H9 (cell line): ENCODE measurements around the gene KSR1. TPM values are rescaled to one million over a fixed set of nuclear protein-coding genes. Genes with fewer than 3 reads are reported as not detected.

ENCODE experiments used
- DNase-seq: peaks from one replicate; pipeline ENCODE4 v3.0.0-alpha.2; 2017
- H2AFZ ChIP-seq: one replicate; pipeline ENCODE4 v1.6.1; 2013; ENCODE audit warnings: mild to moderate bottlenecking, low read length, control low read depth, moderate library complexity
- H2AK5ac ChIP-seq: 2 replicates; pipeline ENCODE4 v1.6.1; 2013; ENCODE audit warnings: low read length, control low read depth, mixed read lengths; ENCODE audit not compliant: insufficient read length
- H2BK120ac ChIP-seq: one replicate; pipeline ENCODE4 v1.6.1; 2013; ENCODE audit warnings: low read depth, mild to moderate bottlenecking, low read length, control low read depth, inconsistent platforms; ENCODE audit not compliant: poor library complexity, severe bottlenecking
- H2BK12ac ChIP-seq: 2 replicates; pipeline ENCODE4 v1.6.1; 2013; ENCODE audit warnings: low read length, control low read depth, mixed read lengths, low read depth; ENCODE audit not compliant: insufficient read length
- H2BK15ac ChIP-seq: 2 replicates; pipeline ENCODE4 v1.6.1; 2013; ENCODE audit warnings: low read depth, low read length, control low read depth
- H2BK20ac ChIP-seq: one replicate; pipeline ENCODE4 v1.6.1; 2013; ENCODE audit warnings: low read depth, mild to moderate bottlenecking, low read length, control low read depth, inconsistent platforms; ENCODE audit not compliant: poor library complexity, severe bottlenecking
- H2BK5ac ChIP-seq: 2 replicates; pipeline ENCODE4 v1.6.1; 2013; ENCODE audit warnings: low read length, control low read depth, mixed read lengths; ENCODE audit not compliant: insufficient read length
- H3K14ac ChIP-seq: 2 replicates; pipeline ENCODE4 v1.6.1; 2013; ENCODE audit warnings: low read length, control low read depth; ENCODE audit not compliant: insufficient read depth
- H3K18ac ChIP-seq: 2 replicates; pipeline ENCODE4 v1.6.1; 2013; ENCODE audit warnings: low read depth, mild to moderate bottlenecking, mixed read lengths, low read length, control low read depth; ENCODE audit not compliant: insufficient read length
- H3K23ac ChIP-seq: 2 replicates; pipeline ENCODE4 v1.6.1; 2013; ENCODE audit warnings: low read length, control low read depth, mixed read lengths, low read depth; ENCODE audit not compliant: insufficient read length
- H3K23me2 ChIP-seq: 2 replicates; pipeline ENCODE4 v1.6.1; 2013; ENCODE audit warnings: low read depth, mild to moderate bottlenecking, mixed read lengths, low read length, control low read depth; ENCODE audit not compliant: insufficient read length, poor library complexity, severe bottlenecking
- H3K27ac ChIP-seq: 2 replicates; pipeline ENCODE4 v1.5.1; 2013; ENCODE audit warnings: low read length, control low read depth, mixed read lengths, low read depth; ENCODE audit not compliant: insufficient read length
- H3K27me3 ChIP-seq: 2 replicates; pipeline ENCODE4 v1.6.1; 2013; ENCODE audit warnings: low read length, control low read depth, inconsistent platforms; ENCODE audit not compliant: insufficient read depth
- H3K4ac ChIP-seq: 2 replicates; pipeline ENCODE4 v1.6.1; 2013; ENCODE audit warnings: low read depth, mild to moderate bottlenecking, control low read depth, inconsistent platforms, low read length, moderate library complexity
- H3K4me1 ChIP-seq: 2 replicates; pipeline ENCODE4 v1.6.1; 2013; ENCODE audit warnings: low read length, control low read depth, inconsistent platforms; ENCODE audit not compliant: insufficient read depth
- H3K4me2 ChIP-seq: 2 replicates; pipeline ENCODE4 v1.6.1; 2013; ENCODE audit warnings: low read length, control low read depth, mixed read lengths; ENCODE audit not compliant: insufficient read length, insufficient read depth
- H3K56ac ChIP-seq: 2 replicates; pipeline ENCODE4 v1.6.1; 2013; ENCODE audit warnings: low read depth, mild to moderate bottlenecking, mixed read lengths, low read length, control low read depth; ENCODE audit not compliant: insufficient read length
- H3K79me1 ChIP-seq: 2 replicates; pipeline ENCODE4 v1.6.1; 2013; ENCODE audit warnings: low read depth, mild to moderate bottlenecking, moderate library complexity, low read length, control low read depth, inconsistent platforms; ENCODE audit not compliant: insufficient read depth, poor library complexity, severe bottlenecking
- H3K79me2 ChIP-seq: 2 replicates; pipeline ENCODE4 v1.6.1; 2013; ENCODE audit warnings: low read length, control low read depth, inconsistent platforms; ENCODE audit not compliant: insufficient read depth
- H3K9ac ChIP-seq: 2 replicates; pipeline ENCODE4 v1.6.1; 2013; ENCODE audit warnings: low read length, control low read depth, mixed read lengths; ENCODE audit not compliant: insufficient read length; ENCODE audit errors: extremely low read depth
- H3K9me3 ChIP-seq: one replicate; pipeline ENCODE4 v1.6.1; 2013; ENCODE audit warnings: low read depth, low read length, inconsistent platforms; ENCODE audit not compliant: control insufficient read depth
- H3T11ph ChIP-seq: one replicate; pipeline ENCODE4 v1.6.1; 2013; ENCODE audit warnings: mild to moderate bottlenecking, low read length, control low read depth, inconsistent platforms
- H4K20me1 ChIP-seq: one replicate; pipeline ENCODE4 v1.6.1; 2013; ENCODE audit not compliant: control insufficient read depth, insufficient read length, insufficient read depth
- H4K5ac ChIP-seq: 2 replicates; pipeline ENCODE4 v1.6.1; 2013; ENCODE audit warnings: low read depth, mild to moderate bottlenecking, mixed read lengths, low read length, control low read depth; ENCODE audit not compliant: insufficient read length
- H4K8ac ChIP-seq: replicated peaks from 2 replicates; pipeline ENCODE4 v1.6.1; 2013; ENCODE audit warnings: low read length, control low read depth, mixed read lengths, low read depth; ENCODE audit not compliant: insufficient read length
- H4K91ac ChIP-seq: 2 replicates; pipeline ENCODE4 v1.6.1; 2013; ENCODE audit warnings: low read depth, mild to moderate bottlenecking, moderate library complexity, mixed read lengths, low read length, control low read depth; ENCODE audit not compliant: insufficient read length
- H3K27ac Mint-ChIP-seq, 3 experiments: 2 replicates in 2 of 3; 3 replicates in 1 of 3; pipeline ENCODE4 v1.8.0; 2020 to 2021; ENCODE audit warnings: mixed read lengths in 3 of 3, mild to moderate bottlenecking in 1 of 3, moderate library complexity in 1 of 3
- H3K27me3 Mint-ChIP-seq: 2 replicates; pipeline ENCODE4 v1.8.0; 2021; ENCODE audit warnings: low read depth, mild to moderate bottlenecking, moderate library complexity, mixed read lengths
- H3K36me3 Mint-ChIP-seq, 3 experiments: 2 replicates in 2 of 3; 3 replicates in 1 of 3; pipeline ENCODE4 v1.8.0; 2020 to 2021; ENCODE audit warnings: low read depth in 3 of 3, mixed read lengths in 3 of 3; ENCODE audit not compliant: insufficient read depth in 1 of 3
- H3K4me1 Mint-ChIP-seq, 2 experiments: 2 replicates each; pipeline ENCODE4 v1.8.0; 2020; ENCODE audit warnings: mixed read lengths in 2 of 2
- H3K4me3 Mint-ChIP-seq, 2 experiments: 2 replicates in 1 of 2; 3 replicates in 1 of 2; pipeline ENCODE4 v1.8.0; 2020 to 2021; ENCODE audit warnings: mild to moderate bottlenecking in 2 of 2, mixed read lengths in 2 of 2, moderate library complexity in 1 of 2
- H3K9me3 Mint-ChIP-seq, 2 experiments: 2 replicates in 1 of 2; 3 replicates in 1 of 2; pipeline ENCODE4 v1.8.0; 2020; ENCODE audit warnings: mild to moderate bottlenecking in 2 of 2, mixed read lengths in 2 of 2, moderate library complexity in 1 of 2
- WGBS: extraction: QIAGEN DNeasy Blood & Tissue Kit; methylation state at CpG from one replicate; pipeline ENCODE4 v1.1.7; 2013; ENCODE audit warnings: missing lambda C conversion rate, low lambda C conversion rate, mixed read lengths; ENCODE audit not compliant: insufficient read length; ENCODE audit errors: extremely low coverage; 5-methylcytosine and 5-hydroxymethylcytosine counted together
- total RNA-seq: library from RNA; stranded (reverse); gene quantifications from 2 replicates; pipeline ENCODE4 v1.2.1, GENCODE V29; 2021
- TF ChIP-seq, protein P1 (sequence below): fragments of 200-600 bp; sonication (generic); conservative IDR thresholded peaks from 3 replicates; pipeline ENCODE4 v1.8.0; 2021; ENCODE audit warnings: antibody characterized with exemption, mild to moderate bottlenecking

Gene KSR1
- total RNA-seq, 1 experiment from 2014 or later: 44.9 TPM

GRCh38 chr17:27567563-27567859 lies 111.3 kb downstream of the KSR1 start:
- Histone ChIP-seq H2BK12ac (no peak overlapping the region), H4K91ac (no peak overlapping the region), H2AFZ (no peak overlapping the region), H3K9ac (no peak overlapping the region), H3K56ac (no peak overlapping the region), H3K18ac (no peak overlapping the region), H4K20me1 (no peaks in the 10 kb centered on the region), H2BK20ac (no peak overlapping the region), H4K5ac (no peak overlapping the region), H3K27me3 (no peaks in the 10 kb centered on the region), H3K23ac (no peak overlapping the region), H3K79me1 (no peaks in the 10 kb centered on the region), H3K23me2 (no peaks in the 10 kb centered on the region), H3K4me2 (no peak overlapping the region), H2BK15ac (no peak overlapping the region), H4K8ac (no peak overlapping the region), H3K79me2 (no peaks in the 10 kb centered on the region), H2AK5ac (no peak overlapping the region), H3K9me3 (no peaks in the 10 kb centered on the region), H3K27ac (no peak overlapping the region), H2BK120ac (no peak overlapping the region), H2BK5ac (no peak overlapping the region), H3K4me1 (no peaks in the 10 kb centered on the region; the same call in 1 of the 2 replicates), H3T11ph (no peak overlapping the region), H3K14ac (peak overlapping the region; percentile 41; the same call in 1 of the 2 replicates), H3K4ac (no peak overlapping the region)
- TF ChIP-seq, protein P1, sequence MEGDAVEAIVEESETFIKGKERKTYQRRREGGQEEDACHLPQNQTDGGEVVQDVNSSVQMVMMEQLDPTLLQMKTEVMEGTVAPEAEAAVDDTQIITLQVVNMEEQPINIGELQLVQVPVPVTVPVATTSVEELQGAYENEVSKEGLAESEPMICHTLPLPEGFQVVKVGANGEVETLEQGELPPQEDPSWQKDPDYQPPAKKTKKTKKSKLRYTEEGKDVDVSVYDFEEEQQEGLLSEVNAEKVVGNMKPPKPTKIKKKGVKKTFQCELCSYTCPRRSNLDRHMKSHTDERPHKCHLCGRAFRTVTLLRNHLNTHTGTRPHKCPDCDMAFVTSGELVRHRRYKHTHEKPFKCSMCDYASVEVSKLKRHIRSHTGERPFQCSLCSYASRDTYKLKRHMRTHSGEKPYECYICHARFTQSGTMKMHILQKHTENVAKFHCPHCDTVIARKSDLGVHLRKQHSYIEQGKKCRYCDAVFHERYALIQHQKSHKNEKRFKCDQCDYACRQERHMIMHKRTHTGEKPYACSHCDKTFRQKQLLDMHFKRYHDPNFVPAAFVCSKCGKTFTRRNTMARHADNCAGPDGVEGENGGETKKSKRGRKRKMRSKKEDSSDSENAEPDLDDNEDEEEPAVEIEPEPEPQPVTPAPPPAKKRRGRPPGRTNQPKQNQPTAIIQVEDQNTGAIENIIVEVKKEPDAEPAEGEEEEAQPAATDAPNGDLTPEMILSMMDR: no peak
- no peak overlapping the region; a peak in 1 of 7 replicates for H3K27ac Mint-ChIP-seq
- peaks cover 22 to 30% of the 10 kb centered on the region in 2 experiments for H3K4me1 Mint-ChIP-seq
- H3K27me3 Mint-ChIP-seq: no peaks in the 10 kb centered on the region
- WGBS: no CpG with 5 or more reads among the region's 5 CpGs
- no peaks in the 10 kb centered on the region for H3K9me3 Mint-ChIP-seq
- H3K4me3 Mint-ChIP-seq: no peak overlapping the region
- peaks cover 0 to 6% (median 0%) of the 10 kb centered on the region in 3 experiments; a peak in 3 of 7 replicates for H3K36me3 Mint-ChIP-seq
- DNase-seq: no peak
